ENCODE data around the gene NTM. TPM values are rescaled to one million over a fixed set of nuclear protein-coding genes. Genes with fewer than 3 reads are reported as not detected.

Gene NTM
- total RNA-seq, 1 experiment from 2014 or later = not detected

DNA sequence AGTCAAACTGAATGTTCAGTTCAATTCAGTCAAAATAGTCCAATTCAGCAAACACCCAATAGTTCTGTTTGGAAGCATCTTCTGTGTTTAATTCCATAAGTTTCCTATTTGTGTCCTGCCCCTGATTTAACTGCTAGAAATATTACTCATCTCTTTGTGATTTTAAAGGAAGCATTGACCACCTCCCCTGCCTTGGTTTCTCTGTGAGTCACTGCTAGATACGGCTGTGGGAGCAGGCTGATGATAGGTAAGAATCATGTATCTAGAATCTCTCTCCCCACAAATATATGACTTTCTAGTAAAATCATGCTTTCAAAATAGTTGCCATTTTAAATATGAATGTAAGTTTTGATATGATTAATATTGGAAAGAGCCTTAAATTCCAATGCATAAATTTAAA lies 888.5 kb downstream of the NTM start:
- DNase-seq (ENCODE audit: low read depth, low spot score) (no peak), ATAC-seq (no peak)
- H3K4me2 ChIP-seq (ENCODE audit: low read length) = no peak overlapping the region
- H3K9me3 ChIP-seq (ENCODE audit: control insufficient read depth in 1 of 2, insufficient read depth in 1 of 2, low read depth in 1 of 2, low read length in 2 of 2) = peaks cover 4 to 27% of the 10 kb centered on the region in 2 experiments; a peak in 2 of 4 replicates
- ChIA-PET RAD21 (ENCODE audit: low non-redundant PET in 1 of 2, low total read pairs in 2 of 2, uncharacterized antibody in 2 of 2, unreplicated experiment in 2 of 2) (no interaction called here), CTCF (no interaction called here), POLR2A (no interaction called here)
- TF ChIP-seq EZH2 (IDR thresholded peaks at IDR 0.05) = no peak
- TF ChIP-seq ELF1 (IDR thresholded peaks at IDR 0.05; ENCODE audit: borderline replicate concordance, low read depth) = no peak
- no peak for TF ChIP-seq FOSL1 (IDR thresholded peaks at IDR 0.05; ENCODE audit: low read depth)
- no peak for TF ChIP-seq CEBPB (IDR thresholded peaks at IDR 0.05; ENCODE audit: low read depth)
- TF ChIP-seq, protein P1, sequence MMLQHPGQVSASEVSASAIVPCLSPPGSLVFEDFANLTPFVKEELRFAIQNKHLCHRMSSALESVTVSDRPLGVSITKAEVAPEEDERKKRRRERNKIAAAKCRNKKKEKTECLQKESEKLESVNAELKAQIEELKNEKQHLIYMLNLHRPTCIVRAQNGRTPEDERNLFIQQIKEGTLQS (IDR thresholded peaks at IDR 0.05) = no peak
- no peak for TF ChIP-seq JUND (IDR thresholded peaks at IDR 0.05)
- TF ChIP-seq POLR2A (IDR thresholded peaks at IDR 0.05; ENCODE audit: borderline replicate concordance, extremely low read depth, insufficient read depth, insufficient read length) = no peak
- no peak for TF ChIP-seq TCF7L2 (IDR thresholded peaks at IDR 0.05; ENCODE audit: borderline replicate concordance, extremely low read depth, insufficient read depth, insufficient read length)
- no peak for TF ChIP-seq RAD21 (IDR thresholded peaks at IDR 0.05; ENCODE audit: low read depth)
- no peaks in the 10 kb centered on the region for H3K36me3 ChIP-seq (ENCODE audit: control insufficient read depth in 1 of 2, insufficient read depth in 2 of 2, low read length in 2 of 2)
- H3K4me3 ChIP-seq (replicated peaks in 1 of 2; ENCODE audit: low read depth in 1 of 2, low read length in 2 of 2) = no peak overlapping the region
- no peaks in the 10 kb centered on the region for H3K4me1 ChIP-seq (ENCODE audit: control insufficient read depth in 1 of 2, insufficient read depth in 2 of 2, low read length in 2 of 2)
- no peaks in the 10 kb centered on the region for H4K20me1 ChIP-seq (ENCODE audit: insufficient read depth)
- no peak overlapping the region for H3K27ac ChIP-seq (ENCODE audit: low read depth, low read length)
- no peaks in the 10 kb centered on the region for H3K27me3 ChIP-seq (ENCODE audit: insufficient read depth, low read length)
- H2AFZ ChIP-seq (ENCODE audit: low read depth, low read length, poor library complexity, severe bottlenecking) = no peak overlapping the region
- H3K9me2 ChIP-seq (ENCODE audit: insufficient read depth) = no peaks in the 10 kb centered on the region
- no peaks in the 10 kb centered on the region for H3K79me2 ChIP-seq (ENCODE audit: insufficient read depth, low read length)
- no peak overlapping the region for H3K9ac ChIP-seq (ENCODE audit: low read length)
- no TSS peak for BruUV-seq (replicated peaks)
- intact Hi-C loops (cut with micrococcal nuclease) = no loop called here

DNA sequence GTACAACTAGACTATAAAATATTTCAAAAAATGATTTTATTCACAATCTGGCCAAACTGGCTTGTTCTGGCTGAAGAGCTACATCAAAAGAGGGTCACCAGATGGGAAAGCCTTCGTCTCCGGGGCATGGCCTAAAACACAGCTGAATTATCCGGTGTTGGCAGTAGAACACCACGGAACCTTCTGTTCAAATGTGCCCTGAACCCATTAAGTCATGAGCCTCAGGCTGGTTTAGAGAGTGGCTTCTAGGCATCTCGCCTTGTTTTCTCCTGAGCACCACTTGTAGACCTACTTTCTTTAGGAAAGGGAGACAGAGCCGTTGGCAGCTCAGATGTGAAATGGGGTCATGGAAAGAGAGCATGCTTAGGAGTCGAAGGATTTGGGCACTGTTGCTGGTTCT lies 890.2 kb downstream of the NTM start:
- H4K20me1 ChIP-seq (ENCODE audit: insufficient read depth) = no peaks in the 10 kb centered on the region
- no peak overlapping the region for H3K4me2 ChIP-seq (ENCODE audit: low read length)
- no peak overlapping the region for H3K4me3 ChIP-seq (replicated peaks in 1 of 2; ENCODE audit: low read depth in 1 of 2, low read length in 2 of 2)
- no peaks in the 10 kb centered on the region for H3K9me2 ChIP-seq (ENCODE audit: insufficient read depth)
- ChIA-PET RAD21 (ENCODE audit: low non-redundant PET in 1 of 2, low total read pairs in 2 of 2, uncharacterized antibody in 2 of 2, unreplicated experiment in 2 of 2) (no interaction called here), POLR2A (no interaction called here), CTCF (no interaction called here)
- intact Hi-C loops (cut with micrococcal nuclease) = no loop called here
- H3K27me3 ChIP-seq (ENCODE audit: insufficient read depth, low read length) = no peaks in the 10 kb centered on the region
- H3K9ac ChIP-seq (ENCODE audit: low read length) = no peak overlapping the region
- ATAC-seq (no peak), DNase-seq (ENCODE audit: low read depth, low spot score) (no peak)
- H3K79me2 ChIP-seq (ENCODE audit: insufficient read depth, low read length) = no peaks in the 10 kb centered on the region
- no peaks in the 10 kb centered on the region for H3K4me1 ChIP-seq (ENCODE audit: control insufficient read depth in 1 of 2, insufficient read depth in 2 of 2, low read length in 2 of 2)
- no peaks in the 10 kb centered on the region for H3K36me3 ChIP-seq (ENCODE audit: control insufficient read depth in 1 of 2, insufficient read depth in 2 of 2, low read length in 2 of 2)
- BruUV-seq (replicated peaks) = no TSS peak
- peaks cover 3 to 35% of the 10 kb centered on the region in 2 experiments; a peak in 2 of 4 replicates for H3K9me3 ChIP-seq (ENCODE audit: control insufficient read depth in 1 of 2, insufficient read depth in 1 of 2, low read depth in 1 of 2, low read length in 2 of 2)
- no peak overlapping the region for H3K27ac ChIP-seq (ENCODE audit: low read depth, low read length)
- H2AFZ ChIP-seq (ENCODE audit: low read depth, low read length, poor library complexity, severe bottlenecking) = no peak overlapping the region
- TF ChIP-seq, protein P1 (IDR thresholded peaks at IDR 0.05) = no peak
- no peak for TF ChIP-seq POLR2AphosphoS5 (IDR thresholded peaks at IDR 0.05; ENCODE audit: low read depth, low read length)
- TF ChIP-seq ELF1 (IDR thresholded peaks at IDR 0.05; ENCODE audit: borderline replicate concordance, low read depth) = no peak
- no peak for TF ChIP-seq REST (IDR thresholded peaks at IDR 0.05; ENCODE audit: low read depth)

All from HCT116 (cell line).